ENCODE measurements around the gene MTARC2.

The MTARC2 gene

GRCh38 chr1:220748936-220749335 lies 814 bp downstream of the MTARC2 start:
- DNase-seq (ENCODE audit: low read depth in 1 of 2, low spot score in 1 of 2): no peak
- no peaks in the 10 kb centered on the region for H3K27me3 ChIP-seq (ENCODE audit: insufficient read depth, poor library complexity, severe bottlenecking)
- peak overlapping the region; percentile 72 for H3K27ac ChIP-seq (replicated peaks)
- no peak overlapping the region for H3K4me3 ChIP-seq (replicated peaks; ENCODE audit: insufficient read depth, low read length)
- TF ChIP-seq SPI1 (IDR thresholded peaks at IDR 0.05; ENCODE audit: borderline replicate concordance, low read depth): no peak
- no peak for TF ChIP-seq CTCF (IDR thresholded peaks at IDR 0.05; ENCODE audit: insufficient read depth, low read length)
- no peak for TF ChIP-seq POLR2AphosphoS5 (IDR thresholded peaks at IDR 0.05; ENCODE audit: low read depth)
- no peak for TF ChIP-seq GABPA (IDR thresholded peaks at IDR 0.05; ENCODE audit: low read depth)
- no peak for TF ChIP-seq REST (IDR thresholded peaks at IDR 0.05; ENCODE audit: insufficient replicate concordance, low read depth)

GRCh38 chr1:220750131-220750515 lies 2.0 kb downstream of the MTARC2 start:
- H3K27me3 ChIP-seq (ENCODE audit: insufficient read depth, poor library complexity, severe bottlenecking): no peaks in the 10 kb centered on the region

GRCh38 chr1:220751111-220751510 lies 3.0 kb downstream of the MTARC2 start:
- Histone ChIP-seq H3K4me3 (replicated peaks; ENCODE audit: insufficient read depth, low read length) (no peak overlapping the region), H3K27me3 (ENCODE audit: insufficient read depth, poor library complexity, severe bottlenecking) (no peaks in the 10 kb centered on the region), H3K27ac (replicated peaks) (no peak overlapping the region)
- no peak for DNase-seq (ENCODE audit: low read depth in 1 of 2, low spot score in 1 of 2)
- TF ChIP-seq SPI1 (IDR thresholded peaks at IDR 0.05; ENCODE audit: borderline replicate concordance, low read depth) (no peak), REST (IDR thresholded peaks at IDR 0.05; ENCODE audit: insufficient replicate concordance, low read depth) (no peak), CTCF (IDR thresholded peaks at IDR 0.05; ENCODE audit: insufficient read depth, low read length) (no peak), POLR2AphosphoS5 (IDR thresholded peaks at IDR 0.05; ENCODE audit: low read depth) (no peak), GABPA (IDR thresholded peaks at IDR 0.05; ENCODE audit: low read depth) (no peak)

More at GRCh38 chr1:220750131-220750515, 2.0 kb downstream of the MTARC2 start:
- Histone ChIP-seq H3K4me3 (replicated peaks; ENCODE audit: insufficient read depth, low read length) (no peak overlapping the region), H3K27ac (replicated peaks) (0 out of 2 replicates have a peak overlapping the region, but pooled peaks have one; percentile 13)
- no peak for DNase-seq (ENCODE audit: low read depth in 1 of 2, low spot score in 1 of 2)
- TF ChIP-seq GABPA (IDR thresholded peaks at IDR 0.05; ENCODE audit: low read depth) (no peak), REST (IDR thresholded peaks at IDR 0.05; ENCODE audit: insufficient replicate concordance, low read depth) (no peak), POLR2AphosphoS5 (IDR thresholded peaks at IDR 0.05; ENCODE audit: low read depth) (no peak), SPI1 (IDR thresholded peaks at IDR 0.05; ENCODE audit: borderline replicate concordance, low read depth) (peak; percentile 14; the same call in 1 of the 2 replicates), CTCF (IDR thresholded peaks at IDR 0.05; ENCODE audit: insufficient read depth, low read length) (no peak)

Data from HL-60 (cell line).